Thymus (tissue), 11 donors: ENCODE measurements around the gene FOXA3. TPM values are rescaled to one million over a fixed set of nuclear protein-coding genes. Genes with fewer than 3 reads are reported as not detected.
"Not testable (repeated sequence)": the region's sequence is repeated elsewhere in the genome, so short reads cannot be mapped to it uniquely, and the experiment has no call there.

Experiments
- DNase-seq, 9 donors: peaks; one replicate each; pipeline ENCODE4 v3.0.0-alpha.2; 2013; ENCODE audit warnings: low spot score in 9 of 9, low read depth in 6 of 9, missing footprints in 1 of 9
- H3K27ac ChIP-seq, 2 donors: one replicate each; pipeline ENCODE4 v1.5.1; 2013; ENCODE audit warnings: control low read depth in 1 of 2, low read depth in 1 of 2, low read length in 1 of 2, mild to moderate bottlenecking in 1 of 2, moderate library complexity in 1 of 2
- H3K27me3 ChIP-seq, 2 donors: one replicate each; pipeline ENCODE4 v1.5.1; 2013; ENCODE audit warnings: low read length in 1 of 2; ENCODE audit not compliant: control insufficient read depth in 2 of 2, insufficient read depth in 1 of 2
- H3K36me3 ChIP-seq, 2 donors: one replicate each; pipeline ENCODE4 v1.5.1; 2013; ENCODE audit warnings: low read length in 1 of 2, mild to moderate bottlenecking in 1 of 2, moderate library complexity in 1 of 2; ENCODE audit not compliant: control insufficient read depth in 2 of 2, insufficient read depth in 2 of 2
- H3K4me1 ChIP-seq, 2 donors: one replicate each; pipeline ENCODE4 v1.5.1; 2013; ENCODE audit warnings: low read length in 2 of 2; ENCODE audit not compliant: control insufficient read depth in 2 of 2, insufficient read depth in 2 of 2
- H3K4me3 ChIP-seq, 2 donors: one replicate each; pipeline ENCODE4 v1.5.1; 2013; ENCODE audit warnings: low read length in 2 of 2, control low read depth in 1 of 2, mild to moderate bottlenecking in 1 of 2
- H3K9me3 ChIP-seq, 2 donors: one replicate each; pipeline ENCODE4 v1.5.1; 2013; ENCODE audit warnings: low read length in 1 of 2, mild to moderate bottlenecking in 1 of 2; ENCODE audit not compliant: control insufficient read depth in 2 of 2, insufficient read depth in 1 of 2
- WGBS: extraction: QIAGEN DNeasy Blood & Tissue Kit; methylation state at CpG from one replicate; pipeline ENCODE4 v1.1.7; 2013; 5-methylcytosine and 5-hydroxymethylcytosine counted together
- polyA plus RNA-seq: library from polyadenylated mRNA; stranded (reverse); fragments of 200-250 nt; gene quantifications from one replicate; pipeline ENCODE4 v1.2.3, GENCODE V29; 2013
- total RNA-seq: library from RNA; stranded (reverse); fragments of 120-200 nt; gene quantifications from one replicate; pipeline ENCODE4 v1.2.4, GENCODE V29; 2013
- donor health status: healthy.

The FOXA3 gene
- total and polyA plus RNA-seq, 2 donors: 0.05 to 0.23 TPM

DNA sequence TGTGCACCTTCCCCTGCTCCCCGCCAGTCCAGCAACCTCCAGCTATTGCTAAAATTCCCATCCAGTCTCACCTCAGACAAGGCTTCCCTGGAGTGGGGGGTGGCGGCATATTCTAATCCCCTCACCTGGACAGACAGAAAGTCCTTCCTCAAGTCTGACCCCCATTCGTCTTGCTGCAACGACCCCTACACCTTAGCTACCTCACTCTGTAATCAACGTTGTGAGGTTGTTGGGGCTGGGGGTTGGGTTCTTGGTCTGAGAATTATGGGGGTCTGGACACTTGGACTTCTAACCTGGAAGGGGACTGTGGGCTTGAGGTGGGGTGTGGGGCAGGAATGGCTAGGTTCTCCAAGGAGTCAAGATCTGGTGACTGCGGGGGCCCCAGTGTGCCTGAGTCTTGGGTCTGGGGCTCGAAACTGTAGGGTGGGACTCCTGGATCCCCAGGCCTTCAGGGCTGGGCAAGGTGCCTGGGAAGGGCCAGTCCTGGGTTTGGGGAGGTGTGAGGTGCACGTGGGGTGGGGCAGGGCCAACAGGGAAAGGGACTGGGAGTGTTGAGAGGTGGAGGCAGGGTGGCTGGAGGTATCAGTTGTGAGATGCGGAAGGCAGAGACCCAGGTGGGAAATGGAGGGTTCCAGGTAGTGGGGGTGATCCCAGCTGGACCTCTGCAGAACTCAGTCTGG is 1.3 kb downstream of the FOXA3 start:
- H3K4me1 ChIP-seq: peaks cover 0 to 12% of the 10 kb centered on the region in 2 donors
- peaks cover 28 to 45% of the 10 kb centered on the region in 2 donors for H3K27me3 ChIP-seq
- H3K4me3 ChIP-seq: no peak overlapping the region
- H3K27ac ChIP-seq: no peak overlapping the region
- DNase-seq: no peak
- WGBS: 94% methylated on average over 9 of the region's 9 CpGs
- H3K36me3 ChIP-seq: peaks cover 0 to 5% of the 10 kb centered on the region in 2 donors
- H3K9me3 ChIP-seq: no peaks in the 10 kb centered on the region

DNA sequence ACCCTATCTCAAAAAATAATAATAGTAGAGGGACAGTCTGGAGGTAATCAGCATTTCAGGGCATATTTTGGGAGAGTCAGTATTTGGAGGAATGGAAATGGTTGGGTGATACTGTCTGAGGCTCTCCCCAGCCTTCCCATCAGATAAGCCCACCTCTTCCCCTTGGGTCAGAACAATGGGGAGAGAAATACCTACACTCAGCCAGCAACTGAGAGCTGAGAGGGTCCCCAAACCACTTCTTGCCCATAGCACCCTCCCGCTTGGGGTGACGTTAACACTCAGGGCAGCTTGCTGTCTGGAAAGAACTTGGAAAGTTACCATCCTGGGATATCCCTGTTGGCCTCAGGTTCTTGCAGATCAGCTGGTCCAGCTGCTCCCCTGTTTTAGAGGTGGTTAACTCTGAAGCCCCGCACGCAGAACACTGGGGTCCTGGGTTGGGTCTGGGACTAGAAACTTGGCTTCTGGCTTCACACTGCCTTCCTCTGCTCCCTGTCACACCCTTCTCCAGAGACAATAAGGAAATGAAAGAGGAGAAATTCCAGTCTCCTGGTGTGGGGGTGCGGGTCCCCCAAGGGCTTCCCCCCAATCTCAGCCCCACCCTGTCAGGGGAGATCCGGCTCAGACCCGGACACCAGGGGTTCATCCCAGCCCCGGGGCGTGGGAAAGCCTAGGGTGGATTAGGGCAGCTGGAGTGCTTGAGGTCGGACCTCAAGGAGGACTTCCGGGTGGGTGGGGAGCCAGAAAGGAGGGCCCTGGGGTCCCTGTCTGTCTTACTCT is 2.5 kb downstream of the FOXA3 start:
- no peaks in the 10 kb centered on the region for H3K36me3 ChIP-seq
- H3K9me3 ChIP-seq: no peaks in the 10 kb centered on the region
- no peak overlapping the region for H3K4me3 ChIP-seq
- no peak overlapping the region for H3K27ac ChIP-seq
- H3K27me3 ChIP-seq: peaks cover 28 to 48% of the 10 kb centered on the region in 2 donors
- 91% methylated on average over 11 of the region's 11 CpGs for WGBS
- no peak for DNase-seq
- H3K4me1 ChIP-seq: peaks cover 0 to 12% of the 10 kb centered on the region in 2 donors

DNA sequence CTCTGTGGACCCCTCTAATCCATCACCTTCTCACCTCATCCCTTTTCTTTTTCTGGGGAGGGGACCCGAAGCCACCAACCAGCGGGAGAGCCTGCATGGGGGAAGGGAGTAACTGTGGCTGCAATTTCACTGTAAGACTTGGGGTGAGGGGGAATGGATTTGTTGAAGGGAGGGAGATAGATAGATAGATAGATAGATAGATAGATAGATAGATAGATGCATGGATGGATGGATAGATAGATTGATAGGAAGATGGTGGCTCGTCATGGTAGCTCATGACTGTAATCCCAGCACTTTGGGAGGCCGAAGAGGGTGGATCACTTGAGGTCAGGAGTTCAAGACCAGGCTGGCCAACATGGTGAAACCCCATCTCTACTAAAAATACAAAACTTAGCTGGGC is 3.1 kb downstream of the FOXA3 start:
- not testable (repeated sequence) for DNase-seq, H3K27ac ChIP-seq, H3K4me3 ChIP-seq, H3K9me3 ChIP-seq, H3K36me3 ChIP-seq
- WGBS: 94% methylated on average over 4 of the region's 4 CpGs
- Histone ChIP-seq H3K27me3 (peaks cover 28 to 48% of the 10 kb centered on the region in 2 donors), H3K4me1 (peaks cover 0 to 10% of the 10 kb centered on the region in 2 donors)

GRCh38 chr19:45870798-45871197 is 6.7 kb downstream of the FOXA3 start:
- DNase-seq: no peak
- Histone ChIP-seq H3K4me3 (no peak overlapping the region), H3K36me3 (no peaks in the 10 kb centered on the region), H3K4me1 (peaks cover 0 to 3% of the 10 kb centered on the region in 2 donors), H3K27ac (no peak overlapping the region), H3K9me3 (no peaks in the 10 kb centered on the region), H3K27me3 (peaks cover 8 to 40% of the 10 kb centered on the region in 2 donors)
- WGBS: 91% methylated on average over 5 of the region's 5 CpGs

DNA sequence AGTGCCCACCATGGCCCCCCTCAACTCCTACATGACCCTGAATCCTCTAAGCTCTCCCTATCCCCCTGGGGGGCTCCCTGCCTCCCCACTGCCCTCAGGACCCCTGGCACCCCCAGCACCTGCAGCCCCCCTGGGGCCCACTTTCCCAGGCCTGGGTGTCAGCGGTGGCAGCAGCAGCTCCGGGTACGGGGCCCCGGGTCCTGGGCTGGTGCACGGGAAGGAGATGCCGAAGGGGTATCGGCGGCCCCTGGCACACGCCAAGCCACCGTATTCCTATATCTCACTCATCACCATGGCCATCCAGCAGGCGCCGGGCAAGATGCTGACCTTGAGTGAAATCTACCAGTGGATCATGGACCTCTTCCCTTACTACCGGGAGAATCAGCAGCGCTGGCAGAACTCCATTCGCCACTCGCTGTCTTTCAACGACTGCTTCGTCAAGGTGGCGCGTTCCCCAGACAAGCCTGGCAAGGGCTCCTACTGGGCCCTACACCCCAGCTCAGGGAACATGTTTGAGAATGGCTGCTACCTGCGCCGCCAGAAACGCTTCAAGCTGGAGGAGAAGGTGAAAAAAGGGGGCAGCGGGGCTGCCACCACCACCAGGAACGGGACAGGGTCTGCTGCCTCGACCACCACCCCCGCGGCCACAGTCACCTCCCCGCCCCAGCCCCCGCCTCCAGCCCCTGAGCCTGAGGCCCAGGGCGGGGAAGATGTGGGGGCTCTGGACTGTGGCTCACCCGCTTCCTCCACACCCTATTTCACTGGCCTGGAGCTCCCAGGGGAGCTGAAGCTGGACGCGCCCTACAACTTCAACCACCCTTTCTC is 8.2 kb downstream of the FOXA3 start:
- peaks cover 6 to 17% of the 10 kb centered on the region in 2 donors for H3K4me1 ChIP-seq
- no peak for DNase-seq

DNA sequence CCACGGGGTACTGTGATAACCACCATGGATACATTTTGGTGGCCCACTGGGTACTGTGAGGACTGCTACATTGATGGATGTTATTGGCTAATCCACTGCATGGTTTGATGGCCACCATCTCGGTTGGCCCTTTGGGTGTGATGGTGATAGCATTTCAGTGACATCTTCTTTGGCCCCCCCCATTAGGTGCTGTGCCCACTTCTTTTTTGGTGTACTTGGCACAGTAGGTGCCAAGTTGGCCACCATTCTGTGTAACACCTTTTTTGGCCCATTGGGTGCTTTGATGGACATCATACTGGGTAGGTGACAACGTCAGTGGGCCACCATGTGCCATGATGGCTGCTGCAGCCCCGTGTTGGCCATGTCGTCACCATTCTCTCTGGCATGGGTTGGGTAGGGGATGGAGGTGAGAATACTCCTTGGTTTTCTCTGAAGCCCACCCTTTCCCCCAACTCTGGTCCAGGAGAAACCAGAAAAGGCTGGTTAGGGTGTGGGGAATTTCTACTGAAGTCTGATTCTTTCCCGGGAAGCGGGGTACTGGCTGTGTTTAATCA is 9.2 kb downstream of the FOXA3 start:
- no peak for DNase-seq
- Histone ChIP-seq H3K27ac (no peak overlapping the region), H3K4me1 (peaks cover 6 to 18% of the 10 kb centered on the region in 2 donors), H3K4me3 (no peak overlapping the region), H3K9me3 (no peaks in the 10 kb centered on the region), H3K27me3 (peaks cover 4 to 47% of the 10 kb centered on the region in 2 donors), H3K36me3 (no peaks in the 10 kb centered on the region)
- WGBS: 95% methylated on average over 7 of the region's 7 CpGs

More for the DNA sequence above, 8.2 kb downstream of the FOXA3 start:
- no peaks in the 10 kb centered on the region for H3K9me3 ChIP-seq
- H3K27ac ChIP-seq: no peak overlapping the region
- no peak overlapping the region for H3K4me3 ChIP-seq
- H3K36me3 ChIP-seq: no peaks in the 10 kb centered on the region
- H3K27me3 ChIP-seq: peaks cover 4 to 41% of the 10 kb centered on the region in 2 donors
- WGBS: 97% methylated on average over 34 of the region's 34 CpGs

GRCh38 chr19:45874620-45874966 is 10.5 kb downstream of the FOXA3 start:
- WGBS: 96% methylated on average over 7 of the region's 7 CpGs
- Histone ChIP-seq H3K9me3 (no peaks in the 10 kb centered on the region), H3K4me3 (no peak overlapping the region), H3K27ac (no peak overlapping the region), H3K27me3 (peaks cover 4 to 50% of the 10 kb centered on the region in 2 donors), H3K4me1 (peaks cover 6 to 18% of the 10 kb centered on the region in 2 donors), H3K36me3 (no peaks in the 10 kb centered on the region)
- no peak for DNase-seq

DNA sequence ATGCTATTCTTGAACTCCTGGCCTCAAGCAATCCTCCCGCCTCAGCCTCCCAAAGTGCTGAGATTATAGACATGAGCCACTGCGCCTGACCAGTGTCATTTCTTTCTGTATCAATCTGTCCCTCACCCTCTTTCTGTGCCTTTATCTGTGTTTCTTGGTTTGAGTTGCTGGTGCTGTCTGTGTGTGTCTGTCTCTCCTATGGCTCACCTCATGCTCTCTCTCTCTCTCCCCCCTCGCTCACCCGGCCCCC is 12.0 kb downstream of the FOXA3 start:
- H3K4me3 ChIP-seq: no peak overlapping the region
- WGBS: 45% methylated on average over 4 of the region's 4 CpGs
- DNase-seq: no peak
- H3K36me3 ChIP-seq: no peaks in the 10 kb centered on the region
- no peaks in the 10 kb centered on the region for H3K9me3 ChIP-seq
- peaks cover 6 to 18% of the 10 kb centered on the region in 2 donors for H3K4me1 ChIP-seq
- peak overlapping the region; percentile 26 to 46 for H3K27ac ChIP-seq
- peaks cover 4 to 47% of the 10 kb centered on the region in 2 donors for H3K27me3 ChIP-seq
